Measurements from ENCODE around the gene ARHGAP26.

Gene ARHGAP26

GRCh38 chr5:143274952-143275351 lies 504.8 kb downstream of the ARHGAP26 start:
- Histone ChIP-seq H3K27me3 (ENCODE audit: control insufficient read depth in 2 of 2, insufficient read depth in 2 of 2, low read length in 2 of 2) (no peaks in the 10 kb centered on the region), H3K36me3 (ENCODE audit: control insufficient read depth in 2 of 2, insufficient read depth in 2 of 2, low read length in 2 of 2) (peaks cover 3 to 4% of the 10 kb centered on the region in 2 donors), H3K9ac (ENCODE audit: low read depth in 1 of 2, low read length in 2 of 2) (no peak overlapping the region), H3K9me3 (ENCODE audit: control insufficient read depth in 2 of 2, low read length in 2 of 2) (no peaks in the 10 kb centered on the region), H3K27ac (ENCODE audit: low read depth in 2 of 2, low read length in 2 of 2) (no peak overlapping the region), H3K4me3 (ENCODE audit: low read length in 2 of 2) (no peak overlapping the region), H3K4me1 (ENCODE audit: control insufficient read depth in 2 of 2, insufficient read depth in 2 of 2, low read length in 2 of 2) (no peaks in the 10 kb centered on the region)

GRCh38 chr5:143275512-143276363 lies 505.6 kb downstream of the ARHGAP26 start:
- H3K36me3 ChIP-seq (ENCODE audit: control insufficient read depth in 2 of 2, insufficient read depth in 2 of 2, low read length in 2 of 2), result peaks cover 4% of the 10 kb centered on the region in 2 donors
- H3K27me3 ChIP-seq (ENCODE audit: control insufficient read depth in 2 of 2, insufficient read depth in 2 of 2, low read length in 2 of 2), result no peaks in the 10 kb centered on the region
- H3K27ac ChIP-seq (ENCODE audit: low read depth in 2 of 2, low read length in 2 of 2), result no peak overlapping the region
- no peaks in the 10 kb centered on the region for H3K4me1 ChIP-seq (ENCODE audit: control insufficient read depth in 2 of 2, insufficient read depth in 2 of 2, low read length in 2 of 2)
- no peak overlapping the region for H3K4me3 ChIP-seq (ENCODE audit: low read length in 2 of 2)
- no peak overlapping the region for H3K9ac ChIP-seq (ENCODE audit: low read depth in 1 of 2, low read length in 2 of 2)
- no peaks in the 10 kb centered on the region for H3K9me3 ChIP-seq (ENCODE audit: control insufficient read depth in 2 of 2, low read length in 2 of 2)

- Histone ChIP-seq H3K9me3 (ENCODE audit: control insufficient read depth in 2 of 2, low read length in 2 of 2) (no peaks in the 10 kb centered on the region), H3K9ac (ENCODE audit: low read depth in 1 of 2, low read length in 2 of 2) (no peak overlapping the region), H3K36me3 (ENCODE audit: control insufficient read depth in 2 of 2, insufficient read depth in 2 of 2, low read length in 2 of 2) (peaks cover 4% of the 10 kb centered on the region in 2 donors), H3K27ac (ENCODE audit: low read depth in 2 of 2, low read length in 2 of 2) (no peak overlapping the region), H3K4me1 (ENCODE audit: control insufficient read depth in 2 of 2, insufficient read depth in 2 of 2, low read length in 2 of 2) (no peaks in the 10 kb centered on the region), H3K27me3 (ENCODE audit: control insufficient read depth in 2 of 2, insufficient read depth in 2 of 2, low read length in 2 of 2) (no peaks in the 10 kb centered on the region), H3K4me3 (ENCODE audit: low read length in 2 of 2) (no peak overlapping the region)
These were observed 507.4 kb downstream of the ARHGAP26 start for GRCh38 chr5:143277536-143277935.

Data from mucosa of rectum (tissue), 2 donors.